ENCODE data around the gene KIF3B. TPM values are rescaled to one million over a fixed set of nuclear protein-coding genes. Genes with fewer than 3 reads are reported as not detected.

Gene KIF3B
- total RNA-seq, result 1 to 10 TPM; 4.8 to 8.7 (median 6.4) TPM

DNA sequence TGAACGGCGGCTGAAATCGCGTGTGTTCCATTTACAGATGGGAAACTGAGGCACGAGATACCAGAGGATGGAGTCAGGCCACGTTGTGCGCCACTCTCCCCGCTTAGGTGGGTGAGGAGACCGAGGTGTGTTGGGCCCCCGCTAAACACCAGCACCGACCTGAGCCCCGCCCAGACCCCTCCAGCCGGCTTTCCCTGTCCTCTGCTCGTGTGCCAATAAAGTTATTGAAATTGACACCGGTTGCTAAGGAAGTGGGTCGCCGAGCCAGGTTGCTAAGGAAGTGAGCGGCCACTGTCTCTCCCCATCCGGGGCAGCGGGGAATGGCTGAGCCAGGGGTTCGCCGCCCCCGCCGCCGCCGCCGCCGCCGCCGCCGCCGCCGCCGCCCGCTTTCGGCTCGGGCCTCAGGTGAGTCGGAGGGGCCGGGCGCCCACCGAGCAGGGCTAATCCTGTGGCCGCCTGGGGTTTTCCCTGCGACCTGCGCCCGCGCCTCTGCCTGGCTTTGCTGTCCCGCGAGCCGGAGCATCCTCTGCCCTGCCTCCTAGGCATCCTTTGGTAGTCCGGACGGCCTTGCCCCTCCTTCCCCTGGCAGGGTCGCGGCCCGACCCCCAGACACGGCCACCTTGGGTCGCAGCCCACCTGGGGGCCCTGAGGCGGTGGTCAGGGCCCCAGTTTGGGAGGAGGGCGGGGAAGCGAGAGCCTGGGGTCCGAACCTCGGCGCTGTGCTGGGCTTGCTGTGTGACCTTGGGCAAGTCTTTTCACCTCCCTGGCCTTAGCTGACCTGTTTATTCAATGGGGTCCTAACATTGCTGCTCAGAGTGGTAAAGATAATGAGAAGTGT is at the start of gene KIF3B:
Gene KIF3B (plus strand): TSS at position 291 of the 838 bp plus-strand sequence. CDS start 32,127 bp downstream, outside the sequence.
- no peaks in the 10 kb centered on the region for H3K36me3 ChIP-seq
- peak within 1 kb of the TSS; percentile 79 to 96 (median 86) for H3K4me3 ChIP-seq
- intact Hi-C loops (cut with DNase I; ENCODE audit: low total_unique reads), result loop anchor here (2.0 to 5.0 kb wide), 2 partner anchors 70 to 81 kb away; partner anchors contain the start of genes ASXL1, PLAGL2 and POFUT1
- peak within 1 kb of the TSS; percentile 20 to 74 (median 63) for H3K27ac ChIP-seq
- ATAC-seq (peak; percentile 97 to 99), DNase-seq (peak; percentile 79 to 83)
- in situ Hi-C loops (cut with MboI; ENCODE audit: low sequenced_read_pairs in 4 of 4), result no loop called here
- peaks cover 12 to 17% of the 10 kb centered on the region in 2 donors for H3K4me1 ChIP-seq
- no peaks in the 10 kb centered on the region for H3K27me3 ChIP-seq
- peak; percentile 27 to 42 for TF ChIP-seq POLR2A (IDR thresholded peaks at IDR 0.05)
- TF ChIP-seq, protein P1, sequence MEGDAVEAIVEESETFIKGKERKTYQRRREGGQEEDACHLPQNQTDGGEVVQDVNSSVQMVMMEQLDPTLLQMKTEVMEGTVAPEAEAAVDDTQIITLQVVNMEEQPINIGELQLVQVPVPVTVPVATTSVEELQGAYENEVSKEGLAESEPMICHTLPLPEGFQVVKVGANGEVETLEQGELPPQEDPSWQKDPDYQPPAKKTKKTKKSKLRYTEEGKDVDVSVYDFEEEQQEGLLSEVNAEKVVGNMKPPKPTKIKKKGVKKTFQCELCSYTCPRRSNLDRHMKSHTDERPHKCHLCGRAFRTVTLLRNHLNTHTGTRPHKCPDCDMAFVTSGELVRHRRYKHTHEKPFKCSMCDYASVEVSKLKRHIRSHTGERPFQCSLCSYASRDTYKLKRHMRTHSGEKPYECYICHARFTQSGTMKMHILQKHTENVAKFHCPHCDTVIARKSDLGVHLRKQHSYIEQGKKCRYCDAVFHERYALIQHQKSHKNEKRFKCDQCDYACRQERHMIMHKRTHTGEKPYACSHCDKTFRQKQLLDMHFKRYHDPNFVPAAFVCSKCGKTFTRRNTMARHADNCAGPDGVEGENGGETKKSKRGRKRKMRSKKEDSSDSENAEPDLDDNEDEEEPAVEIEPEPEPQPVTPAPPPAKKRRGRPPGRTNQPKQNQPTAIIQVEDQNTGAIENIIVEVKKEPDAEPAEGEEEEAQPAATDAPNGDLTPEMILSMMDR (IDR thresholded peaks at IDR 0.05 in 4 of 5, conservative IDR thresholded peaks at IDR 0.05 in 1 of 5), result no peak
- no peaks in the 10 kb centered on the region for H3K9me3 ChIP-seq

DNA sequence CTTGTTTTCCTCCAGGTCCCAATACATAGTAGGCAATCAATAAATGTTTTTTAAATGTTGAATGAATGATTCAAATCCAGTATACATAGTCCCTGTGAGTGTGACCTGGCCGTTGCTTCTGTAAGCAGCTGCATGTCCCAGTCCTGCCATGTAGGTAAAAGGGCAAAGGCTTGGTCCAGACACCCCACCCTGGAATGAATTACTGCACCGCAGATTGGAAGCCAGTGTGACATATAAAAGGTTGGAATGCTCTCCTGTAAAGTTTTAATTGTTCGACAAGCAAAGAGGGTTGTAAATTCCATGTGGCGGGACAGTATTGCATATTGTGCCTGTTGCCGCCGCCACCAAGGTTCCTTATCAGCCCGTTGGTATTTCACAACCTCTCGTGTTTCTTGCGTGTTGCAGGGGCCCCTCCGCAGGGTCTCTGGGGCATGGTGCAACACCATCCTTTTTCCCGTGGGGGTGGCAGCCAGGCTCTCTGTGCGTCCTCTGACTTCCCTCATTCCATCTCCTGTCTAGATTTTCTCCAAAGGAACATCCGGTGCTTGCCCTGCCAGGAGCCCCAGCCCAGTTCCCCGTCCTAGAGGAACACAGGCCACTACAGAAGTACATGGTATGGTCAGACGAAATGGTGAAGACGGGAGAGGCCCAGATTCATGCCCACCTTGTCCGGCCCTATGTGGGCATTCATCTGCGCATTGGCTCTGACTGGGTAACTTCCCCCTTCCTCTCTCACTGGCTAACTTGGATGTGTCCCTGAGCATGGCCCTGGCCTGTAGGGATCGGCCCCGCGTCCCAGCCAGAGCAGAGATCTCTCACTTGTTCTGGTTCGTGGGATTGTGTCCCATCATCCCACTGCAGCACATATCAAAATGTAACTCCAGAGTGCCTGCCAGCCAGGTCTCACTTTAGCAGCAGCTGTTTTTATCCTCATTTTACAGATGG is 49.4 kb upstream of the KIF3B start:
- no peak for DNase-seq

DNA sequence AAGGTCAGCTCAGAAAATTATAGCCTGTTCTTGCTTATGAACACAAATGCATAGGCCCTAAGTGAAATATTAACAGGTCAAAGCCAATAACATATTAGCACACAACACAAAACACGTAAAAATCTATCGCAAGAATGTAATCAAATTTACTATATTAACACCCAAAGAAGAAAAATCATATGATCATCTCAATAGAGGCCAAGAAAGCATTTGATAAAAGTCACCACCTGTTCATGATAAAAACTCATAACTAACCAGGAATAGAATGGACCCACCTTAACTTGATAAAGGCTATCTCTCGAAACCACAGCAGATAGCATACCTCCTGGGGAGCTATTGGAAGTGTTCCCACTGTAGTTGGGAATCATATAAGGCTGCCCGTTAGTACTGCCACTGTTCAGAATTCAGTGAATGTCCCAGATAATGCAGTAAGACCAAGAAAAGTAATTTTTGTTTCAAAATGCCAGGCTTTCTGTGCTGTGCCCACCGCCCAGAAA is 48.2 kb upstream of the KIF3B start:
- no peaks in the 10 kb centered on the region for H3K27me3 ChIP-seq
- ATAC-seq, result no peak
- H3K4me3 ChIP-seq, result no peak overlapping the region
- TF ChIP-seq, protein P1 (IDR thresholded peaks at IDR 0.05 in 4 of 5, conservative IDR thresholded peaks at IDR 0.05 in 1 of 5), result no peak
- no peak for DNase-seq
- H3K27ac ChIP-seq, result no peak overlapping the region
- H3K36me3 ChIP-seq, result peaks cover 0 to 59% of the 10 kb centered on the region in 2 donors
- intact Hi-C loops (cut with DNase I; ENCODE audit: low total_unique reads), result no loop called here
- in situ Hi-C loops (cut with MboI; ENCODE audit: low sequenced_read_pairs in 4 of 4), result no loop called here
- no peaks in the 10 kb centered on the region for H3K9me3 ChIP-seq
- H3K4me1 ChIP-seq, result peaks cover 13 to 18% of the 10 kb centered on the region in 2 donors

More for the DNA sequence above, 49.4 kb upstream of the KIF3B start:
- Histone ChIP-seq H3K4me3 (peak overlapping the region in 1 of 4 donors; percentile 25), H3K27me3 (no peaks in the 10 kb centered on the region), H3K27ac (peak overlapping the region; percentile 42 to 72 (median 58)), H3K9me3 (no peaks in the 10 kb centered on the region), H3K36me3 (peaks cover 0 to 59% of the 10 kb centered on the region in 2 donors), H3K4me1 (peaks cover 13 to 18% of the 10 kb centered on the region in 2 donors)
- no peak for TF ChIP-seq POLR2A (IDR thresholded peaks at IDR 0.05)
- TF ChIP-seq, protein P1 (IDR thresholded peaks at IDR 0.05 in 4 of 5, conservative IDR thresholded peaks at IDR 0.05 in 1 of 5), result no peak
- ATAC-seq, result peak; percentile 33 to 71
- intact Hi-C loops (cut with DNase I; ENCODE audit: low total_unique reads), result no loop called here
- in situ Hi-C loops (cut with MboI; ENCODE audit: low sequenced_read_pairs in 4 of 4), result no loop called here

DNA sequence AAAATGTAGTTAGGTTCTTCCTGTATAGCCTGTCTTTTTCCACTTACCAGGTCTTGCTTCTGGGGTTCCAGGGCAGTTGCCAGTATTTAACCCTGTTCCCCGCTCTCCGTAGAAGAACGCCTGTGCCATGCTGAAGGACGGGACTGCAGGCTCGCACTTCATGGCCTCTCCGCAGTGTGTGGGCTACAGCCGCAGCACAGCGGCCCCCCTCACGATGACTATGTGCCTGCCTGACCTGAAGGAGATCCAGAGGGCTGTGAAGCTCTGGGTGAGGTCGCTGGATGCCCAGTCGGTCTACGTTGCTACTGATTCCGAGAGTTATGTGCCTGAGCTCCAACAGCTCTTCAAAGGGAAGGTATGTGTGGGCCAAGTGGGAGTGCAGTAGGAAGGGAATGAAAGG is 46.7 kb upstream of the KIF3B start:
- Histone ChIP-seq H3K36me3 (peaks cover 0 to 67% of the 10 kb centered on the region in 2 donors), H3K27me3 (no peaks in the 10 kb centered on the region), H3K9me3 (no peaks in the 10 kb centered on the region), H3K4me3 (no peak overlapping the region), H3K27ac (no peak overlapping the region), H3K4me1 (peaks cover 13 to 18% of the 10 kb centered on the region in 2 donors)
- DNase-seq (no peak), ATAC-seq (no peak)
- intact Hi-C loops (cut with DNase I; ENCODE audit: low total_unique reads) (no loop called here), in situ Hi-C loops (cut with MboI; ENCODE audit: low sequenced_read_pairs in 4 of 4) (no loop called here)
- no peak for TF ChIP-seq POLR2A (IDR thresholded peaks at IDR 0.05)
- TF ChIP-seq, protein P1 (IDR thresholded peaks at IDR 0.05 in 4 of 5, conservative IDR thresholded peaks at IDR 0.05 in 1 of 5), result no peak
